Activated CD8-positive, alpha-beta memory T cell treated with anti-CD3 and anti-CD28 coated beads for 4 hours (primary cell): ENCODE data around the gene NTPCR.
"Not testable (repeated sequence)": the region's sequence is repeated elsewhere in the genome, so short reads cannot be mapped to it uniquely, and the experiment has no call there.

Source experiments
- DNase-seq, 2 donors: peaks; one replicate each; pipeline ENCODE4 v3.0.0-alpha.2; 2020; ENCODE audit warnings: low read depth in 2 of 2

NTPCR gene

GRCh38 chr1:232950197-232951176 is at the start of gene NTPCR:
TSS of gene NTPCR (plus strand) at chr1:232950611. CDS start at chr1:232950711, 100 bp downstream.
- DNase-seq, result peak; percentile 90 to 93

GRCh38 chr1:232900818-232901217 is 49.6 kb upstream of the NTPCR start:
- DNase-seq, result no peak

- DNase-seq, result no peak
These were observed 49.2 kb upstream of the NTPCR start for GRCh38 chr1:232901255-232901654.

- DNase-seq, result no peak
These were observed 47.5 kb upstream of the NTPCR start for GRCh38 chr1:232902774-232903350.

GRCh38 chr1:232904131-232904530 is 46.3 kb upstream of the NTPCR start:
- DNase-seq, result no peak

GRCh38 chr1:232904566-232904965 is 45.8 kb upstream of the NTPCR start:
- DNase-seq, result no peak

GRCh38 chr1:232905331-232906034 is 44.9 kb upstream of the NTPCR start:
- no peak for DNase-seq

GRCh38 chr1:232906441-232906840 is 44.0 kb upstream of the NTPCR start:
- DNase-seq, result no peak

GRCh38 chr1:232908831-232909230 is 41.6 kb upstream of the NTPCR start:
- no peak for DNase-seq

- no peak for DNase-seq
These were observed 40.7 kb upstream of the NTPCR start for GRCh38 chr1:232909752-232910151.

GRCh38 chr1:232911027-232911599 is 39.3 kb upstream of the NTPCR start:
- DNase-seq, result no peak

GRCh38 chr1:232912845-232913580 is 37.4 kb upstream of the NTPCR start:
- DNase-seq, result no peak

GRCh38 chr1:232914271-232914670 is 36.1 kb upstream of the NTPCR start:
- not testable (repeated sequence) for DNase-seq

GRCh38 chr1:232915212-232915611 is 35.2 kb upstream of the NTPCR start:
- no peak for DNase-seq

- DNase-seq, result no peak
These were observed 33.4 kb upstream of the NTPCR start for GRCh38 chr1:232917053-232917452.

- DNase-seq, result no peak
These were observed 29.0 kb upstream of the NTPCR start for GRCh38 chr1:232921381-232921780.

GRCh38 chr1:232922485-232922884 is 27.9 kb upstream of the NTPCR start:
- no peak for DNase-seq

GRCh38 chr1:232923739-232924386 is 26.5 kb upstream of the NTPCR start:
- no peak for DNase-seq

- DNase-seq, result no peak
These were observed 25.5 kb upstream of the NTPCR start for GRCh38 chr1:232924874-232925273.

- DNase-seq, result no peak
These were observed 24.8 kb upstream of the NTPCR start for GRCh38 chr1:232925421-232926220.
